PC-9 (cell line): Measurements from ENCODE around the gene LPCAT1. TPM values are rescaled to one million over a fixed set of nuclear protein-coding genes. Genes with fewer than 3 reads are reported as not detected.

Experiments
- BruUV-seq: library from RNA; stranded (reverse); fragments of 400-500 nt; replicated peaks from 2 replicates; lab custom pipeline; 2021; lab: Mats Ljungman, UMichigan
- CTCF ChIA-PET: fragments of 300-600 bp; sonication (Branson Sonifier 250); formaldehyde crosslinking; loops from one replicate; lab custom pipeline; 2022; ENCODE audit warnings: antibody characterized with exemption; lab: Charles Lee
- POLR2A ChIA-PET: fragments of 300-600 bp; sonication (Branson Sonifier 250); formaldehyde crosslinking; loops from one replicate; lab custom pipeline; 2022; ENCODE audit warnings: antibody characterized with exemption; ENCODE audit not compliant: unreplicated experiment; lab: Charles Lee
- DNase-seq, 2 experiments: peaks; one replicate each; pipeline versions ENCODE4 v3.0.0 to v3.0.0-alpha.2; 2015 to 2022; ENCODE audit warnings: mixed read lengths in 1 of 2
- H2AFZ ChIP-seq: fragments of 200-600 bp; sonication (generic); 2 replicates; pipeline ENCODE4 v1.8.1; 2017; ENCODE audit warnings: antibody characterized with exemption
- H3F3A ChIP-seq: fragments of 200-600 bp; sonication (generic); 2 replicates; pipeline ENCODE4 v1.8.1; 2017; ENCODE audit warnings: antibody characterized with exemption, mild to moderate bottlenecking, low read depth; ENCODE audit not compliant: insufficient read depth
- H3K27ac ChIP-seq: fragments of 200-600 bp; sonication (generic); 2 replicates; pipeline ENCODE4 v1.6.1; 2016; ENCODE audit warnings: mixed run types
- H3K27me3 ChIP-seq: fragments of 200-600 bp; sonication (generic); 2 replicates; pipeline ENCODE4 v1.6.1; 2016; ENCODE audit warnings: low read depth, mixed run types; ENCODE audit not compliant: insufficient read depth
- H3K36me3 ChIP-seq: fragments of 200-600 bp; sonication (generic); 2 replicates; pipeline ENCODE4 v1.6.1; 2016; ENCODE audit warnings: low read depth, mixed run types
- H3K4me1 ChIP-seq: fragments of 200-600 bp; sonication (generic); replicated peaks from 2 replicates; pipeline ENCODE4 v1.6.1; 2016; ENCODE audit warnings: mixed run types; ENCODE audit not compliant: insufficient read depth
- H3K4me2 ChIP-seq: fragments of 200-600 bp; sonication (generic); 2 replicates; pipeline ENCODE4 v1.6.1; 2017; ENCODE audit warnings: mixed run types
- H3K4me3 ChIP-seq: fragments of 200-600 bp; sonication (generic); 2 replicates; pipeline ENCODE4 v1.6.1; 2016; ENCODE audit warnings: mixed run types
- H3K79me2 ChIP-seq: fragments of 200-600 bp; sonication (generic); 2 replicates; pipeline ENCODE4 v1.6.1; 2017; ENCODE audit warnings: low read depth, mixed run types
- H3K9me2 ChIP-seq: fragments of 200-600 bp; sonication (generic); 2 replicates; pipeline ENCODE4 v1.8.1; 2017; ENCODE audit warnings: mild to moderate bottlenecking; ENCODE audit not compliant: insufficient read depth
- H3K9me3 ChIP-seq: fragments of 200-600 bp; sonication (generic); 2 replicates; pipeline ENCODE4 v1.8.1; 2016; ENCODE audit warnings: low read depth; ENCODE audit not compliant: insufficient read depth
- H4K20me1 ChIP-seq: fragments of 200-600 bp; sonication (generic); 2 replicates; pipeline ENCODE4 v1.8.1; 2017; ENCODE audit not compliant: insufficient read depth
- EZH2 ChIP-seq: fragments of 200-600 bp; sonication (generic); IDR thresholded peaks from 2 replicates; pipeline ENCODE4 v1.8.0; 2017; ENCODE audit warnings: antibody characterized with exemption, low read depth
- intact Hi-C: fragments of 100-400 bp; cut with micrococcal nuclease; formaldehyde crosslinking; loops from one replicate; pipeline ENCODE4 v1.10.0; 2022; ENCODE audit not compliant: unreplicated experiment
- total RNA-seq: library from RNA; stranded (reverse); gene quantifications from 2 replicates; pipeline ENCODE4 v1.2.3, GENCODE V29; 2021
- TF ChIP-seq, protein P1 (sequence below): fragments of 200-600 bp; sonication (generic); conservative IDR thresholded peaks from 2 replicates; pipeline ENCODE4 v1.6.1; 2017; ENCODE audit warnings: mixed run types, antibody characterized with exemption, mild to moderate bottlenecking, moderate library complexity

LPCAT1 gene
- total RNA-seq, 1 experiment from 2014 or later = 96.1 TPM

DNA sequence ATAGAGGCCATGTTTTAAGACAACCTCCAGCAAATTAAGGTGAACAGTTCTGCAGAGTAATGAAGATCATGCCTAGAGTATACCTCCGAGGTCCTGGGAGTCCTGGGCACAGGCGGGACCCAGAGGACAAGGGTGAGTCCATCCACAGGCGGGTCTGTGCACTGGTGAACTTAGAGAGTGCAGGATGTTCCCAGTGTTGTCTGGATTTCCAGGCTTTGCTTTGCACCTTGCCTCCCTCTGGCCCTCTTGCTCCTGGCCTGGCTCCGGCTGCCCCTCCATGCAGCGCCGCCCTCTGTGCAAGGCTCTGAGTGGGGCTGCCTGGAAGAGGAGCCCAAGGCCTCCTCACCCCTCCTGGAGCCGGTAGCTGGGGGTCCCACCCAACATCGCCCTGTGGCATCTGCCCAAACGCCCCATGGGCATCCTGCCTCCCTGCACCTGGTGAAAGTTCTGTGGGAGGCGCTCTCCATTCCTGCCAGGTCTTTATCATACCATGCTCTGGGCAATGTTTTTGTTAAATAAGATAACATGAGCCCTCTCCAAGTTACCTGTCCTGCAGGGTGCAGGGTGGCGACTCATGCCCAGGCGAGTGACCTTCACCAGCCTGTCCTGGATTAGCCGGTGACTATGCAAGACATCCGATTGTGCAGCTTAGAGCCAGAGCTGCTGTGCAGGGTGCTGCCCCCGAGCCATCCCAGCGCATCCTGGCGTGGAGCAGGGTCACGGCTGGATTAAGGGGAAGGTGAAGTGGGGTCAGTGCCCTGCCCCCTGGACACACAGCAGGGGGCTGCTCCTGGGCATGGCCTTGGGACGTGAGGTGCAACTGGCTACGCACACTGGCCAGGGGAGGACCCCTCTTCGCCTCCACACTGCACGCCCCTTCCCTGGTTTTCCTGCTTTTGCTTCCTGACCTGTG lies 41.3 kb upstream of the LPCAT1 start:
- H3K4me1 ChIP-seq = peaks cover 64% of the 10 kb centered on the region
- CTCF ChIA-PET = no interaction called here

DNA sequence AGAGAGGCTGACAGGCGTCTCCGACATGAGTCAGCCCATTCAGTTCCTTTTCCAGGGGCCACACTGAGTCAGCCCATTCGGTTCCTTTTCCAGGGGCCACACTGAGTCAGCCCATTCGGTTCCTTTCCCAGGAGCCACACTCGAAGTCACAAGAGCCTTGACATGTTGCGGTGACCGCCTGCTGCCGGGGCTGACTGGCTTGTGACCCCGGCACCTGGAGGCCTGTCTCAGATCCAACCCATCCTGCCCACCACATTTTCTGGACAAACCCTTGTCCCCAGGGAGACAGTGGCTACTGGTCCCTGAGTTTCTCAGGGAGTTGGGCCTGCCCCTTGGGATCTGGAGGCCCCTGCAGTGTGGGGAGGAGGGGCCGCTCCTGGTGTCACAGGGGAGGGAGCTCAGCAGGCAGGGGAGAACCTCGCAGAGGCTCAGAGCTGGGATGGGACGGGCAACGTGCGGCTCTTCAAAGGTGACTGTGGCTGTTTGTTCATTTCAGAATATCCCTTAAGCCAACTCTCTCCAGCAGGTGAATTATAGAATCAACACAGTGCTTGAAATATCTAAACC lies 40.5 kb upstream of the LPCAT1 start:
- Histone ChIP-seq H3K4me3 (no peak overlapping the region), H3K9me3 (no peaks in the 10 kb centered on the region), H2AFZ (no peak overlapping the region), H3K27ac (peak overlapping the region; percentile 23), H3K27me3 (0 out of 2 replicates have a peak, but pooled peaks cover 1% of the 10 kb centered on the region), H3K9me2 (no peaks in the 10 kb centered on the region), H3F3A (peaks cover 41% of the 10 kb centered on the region), H3K79me2 (no peaks in the 10 kb centered on the region), H3K4me1 (peaks cover 59% of the 10 kb centered on the region), H3K4me2 (peak overlapping the region; percentile 30), H3K36me3 (no peaks in the 10 kb centered on the region), H4K20me1 (no peaks in the 10 kb centered on the region)
- CTCF ChIA-PET = interaction anchor here (0.5 kb wide), 1 partner anchor 62 kb away, joined by 5 read pairs; no protein-coding TSS in a partner anchor
- POLR2A ChIA-PET = interaction anchor here (0.5 kb wide), 1 partner anchor 33 kb away, joined by 10 read pairs; no protein-coding TSS in a partner anchor
- TF ChIP-seq, protein P1, sequence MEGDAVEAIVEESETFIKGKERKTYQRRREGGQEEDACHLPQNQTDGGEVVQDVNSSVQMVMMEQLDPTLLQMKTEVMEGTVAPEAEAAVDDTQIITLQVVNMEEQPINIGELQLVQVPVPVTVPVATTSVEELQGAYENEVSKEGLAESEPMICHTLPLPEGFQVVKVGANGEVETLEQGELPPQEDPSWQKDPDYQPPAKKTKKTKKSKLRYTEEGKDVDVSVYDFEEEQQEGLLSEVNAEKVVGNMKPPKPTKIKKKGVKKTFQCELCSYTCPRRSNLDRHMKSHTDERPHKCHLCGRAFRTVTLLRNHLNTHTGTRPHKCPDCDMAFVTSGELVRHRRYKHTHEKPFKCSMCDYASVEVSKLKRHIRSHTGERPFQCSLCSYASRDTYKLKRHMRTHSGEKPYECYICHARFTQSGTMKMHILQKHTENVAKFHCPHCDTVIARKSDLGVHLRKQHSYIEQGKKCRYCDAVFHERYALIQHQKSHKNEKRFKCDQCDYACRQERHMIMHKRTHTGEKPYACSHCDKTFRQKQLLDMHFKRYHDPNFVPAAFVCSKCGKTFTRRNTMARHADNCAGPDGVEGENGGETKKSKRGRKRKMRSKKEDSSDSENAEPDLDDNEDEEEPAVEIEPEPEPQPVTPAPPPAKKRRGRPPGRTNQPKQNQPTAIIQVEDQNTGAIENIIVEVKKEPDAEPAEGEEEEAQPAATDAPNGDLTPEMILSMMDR = no peak
- TF ChIP-seq EZH2 = no peak
- BruUV-seq = no TSS peak
- intact Hi-C loops = loop anchor here (1.0 kb wide), 2 partner anchors 9 to 48 kb away; no protein-coding TSS in a partner anchor
- peak; percentile 83 to 87 for DNase-seq

More for the DNA sequence above, 41.3 kb upstream of the LPCAT1 start:
- H3K79me2 ChIP-seq = no peaks in the 10 kb centered on the region
- no peaks in the 10 kb centered on the region for H4K20me1 ChIP-seq
- no peak overlapping the region for H3K4me3 ChIP-seq
- TF ChIP-seq EZH2 = no peak
- TF ChIP-seq, protein P1 = no peak
- peak; percentile 71 to 79 for DNase-seq
- no TSS peak for BruUV-seq
- no peaks in the 10 kb centered on the region for H3K27me3 ChIP-seq
- POLR2A ChIA-PET = interaction anchor here (0.6 kb wide), 1 partner anchor 19 kb away, joined by 3 read pairs; no protein-coding TSS in a partner anchor
- H3F3A ChIP-seq = peaks cover 45% of the 10 kb centered on the region
- no peaks in the 10 kb centered on the region for H3K36me3 ChIP-seq
- peak overlapping the region; percentile 30 for H3K4me2 ChIP-seq
- no peaks in the 10 kb centered on the region for H3K9me2 ChIP-seq
- intact Hi-C loops = loop anchor here (1.0 kb wide), 2 partner anchors 10 to 49 kb away; no protein-coding TSS in a partner anchor
- no peaks in the 10 kb centered on the region for H3K9me3 ChIP-seq
- H3K27ac ChIP-seq = no peak overlapping the region; the same call in 1 of the 2 replicates
- no peak overlapping the region for H2AFZ ChIP-seq

DNA sequence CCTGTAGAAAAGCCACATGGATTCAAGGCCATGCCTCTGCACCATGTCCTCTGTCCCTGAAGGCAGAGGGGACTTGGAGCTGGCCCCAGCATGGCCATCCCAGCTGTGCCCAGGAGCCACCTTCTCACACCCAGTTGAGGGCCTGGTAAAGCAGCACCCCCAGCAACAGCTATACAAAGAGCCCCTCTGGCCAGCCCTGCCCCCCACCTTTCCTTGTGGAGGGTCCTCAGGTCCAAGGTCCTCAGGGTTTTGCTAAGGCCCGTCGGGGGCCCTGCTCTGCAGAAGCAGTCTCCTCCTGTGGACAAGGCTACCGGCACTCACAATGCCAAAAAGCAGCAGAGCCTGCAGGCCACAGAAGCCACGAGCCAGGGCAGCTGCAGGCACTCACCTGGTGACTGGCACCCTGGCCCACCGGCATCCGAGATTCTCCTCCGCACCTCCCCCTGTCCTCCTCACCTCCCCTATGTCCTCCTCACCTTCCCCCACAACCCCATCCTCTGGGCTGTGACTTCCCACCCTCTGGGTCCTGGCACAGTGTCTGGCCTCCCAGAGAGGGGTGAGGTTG lies 39.9 kb upstream of the LPCAT1 start:
- TF ChIP-seq, protein P1 = no peak
- TF ChIP-seq EZH2 = no peak
- ChIA-PET POLR2A (interaction anchor here (0.5 kb wide), 1 partner anchor 32 kb away, joined by 10 read pairs; no protein-coding TSS in a partner anchor), CTCF (interaction anchor here (0.5 kb wide), 1 partner anchor 62 kb away, joined by 5 read pairs; no protein-coding TSS in a partner anchor)
- no peak for DNase-seq
- Histone ChIP-seq H3K4me2 (peak overlapping the region; percentile 30), H2AFZ (no peak overlapping the region), H3K9me2 (no peaks in the 10 kb centered on the region), H3K36me3 (no peaks in the 10 kb centered on the region), H3K4me1 (peaks cover 54% of the 10 kb centered on the region), H3F3A (peaks cover 35% of the 10 kb centered on the region), H3K27ac (no peak overlapping the region), H3K4me3 (no peak overlapping the region), H4K20me1 (no peaks in the 10 kb centered on the region), H3K9me3 (no peaks in the 10 kb centered on the region), H3K27me3 (peaks cover 7% of the 10 kb centered on the region; the same call in 1 of the 2 replicates), H3K79me2 (no peaks in the 10 kb centered on the region)
- intact Hi-C loops = loop anchor here (1.0 kb wide), 2 partner anchors 8 to 47 kb away; no protein-coding TSS in a partner anchor
- BruUV-seq = no TSS peak
